Esophagus muscularis mucosa (tissue), 3 donors: ENCODE data around the gene LRFN3.

Source experiments
- CTCF ChIP-seq, 3 experiments: fragments of 200-600 bp in 2 of 3; fragments of 450-650 bp in 1 of 3; sonication (generic) in 2 of 3; IDR thresholded peaks; one replicate each; pipeline ENCODE4 v1.5.1; 2017 to 2019; ENCODE audit warnings: antibody characterized with exemption in 3 of 3, mild to moderate bottlenecking in 2 of 3, moderate library complexity in 1 of 3
- POLR2AphosphoS5 ChIP-seq, 2 donors: sonication (generic); formaldehyde crosslinking; IDR thresholded peaks; one replicate each; pipeline ENCODE4 v1.6.1; 2017; ENCODE audit warnings: antibody characterized with exemption in 2 of 2

GRCh38 chr19:35896643-35897040 lies 39.5 kb upstream of the LRFN3 start:
- TF ChIP-seq CTCF (IDR thresholded peaks at IDR 0.05) (no peak), POLR2AphosphoS5 (IDR thresholded peaks at IDR 0.05) (no peak)
